H9 (cell line): ENCODE results near the gene ROCK2. TPM values are rescaled to one million over a fixed set of nuclear protein-coding genes. Genes with fewer than 3 reads are reported as not detected.

Experiments
- DNase-seq: peaks from one replicate; pipeline ENCODE4 v3.0.0-alpha.2; 2017
- H2AFZ ChIP-seq: one replicate; pipeline ENCODE4 v1.6.1; 2013; ENCODE audit warnings: mild to moderate bottlenecking, low read length, control low read depth, moderate library complexity
- H2AK5ac ChIP-seq: 2 replicates; pipeline ENCODE4 v1.6.1; 2013; ENCODE audit warnings: low read length, control low read depth, mixed read lengths; ENCODE audit not compliant: insufficient read length
- H2BK120ac ChIP-seq: one replicate; pipeline ENCODE4 v1.6.1; 2013; ENCODE audit warnings: low read depth, mild to moderate bottlenecking, low read length, control low read depth, inconsistent platforms; ENCODE audit not compliant: poor library complexity, severe bottlenecking
- H2BK12ac ChIP-seq: 2 replicates; pipeline ENCODE4 v1.6.1; 2013; ENCODE audit warnings: low read length, control low read depth, mixed read lengths, low read depth; ENCODE audit not compliant: insufficient read length
- H2BK15ac ChIP-seq: 2 replicates; pipeline ENCODE4 v1.6.1; 2013; ENCODE audit warnings: low read depth, low read length, control low read depth
- H2BK20ac ChIP-seq: one replicate; pipeline ENCODE4 v1.6.1; 2013; ENCODE audit warnings: low read depth, mild to moderate bottlenecking, low read length, control low read depth, inconsistent platforms; ENCODE audit not compliant: poor library complexity, severe bottlenecking
- H2BK5ac ChIP-seq: 2 replicates; pipeline ENCODE4 v1.6.1; 2013; ENCODE audit warnings: low read length, control low read depth, mixed read lengths; ENCODE audit not compliant: insufficient read length
- H3K14ac ChIP-seq: 2 replicates; pipeline ENCODE4 v1.6.1; 2013; ENCODE audit warnings: low read length, control low read depth; ENCODE audit not compliant: insufficient read depth
- H3K18ac ChIP-seq: 2 replicates; pipeline ENCODE4 v1.6.1; 2013; ENCODE audit warnings: low read depth, mild to moderate bottlenecking, mixed read lengths, low read length, control low read depth; ENCODE audit not compliant: insufficient read length
- H3K23ac ChIP-seq: 2 replicates; pipeline ENCODE4 v1.6.1; 2013; ENCODE audit warnings: low read length, control low read depth, mixed read lengths, low read depth; ENCODE audit not compliant: insufficient read length
- H3K23me2 ChIP-seq: 2 replicates; pipeline ENCODE4 v1.6.1; 2013; ENCODE audit warnings: low read depth, mild to moderate bottlenecking, mixed read lengths, low read length, control low read depth; ENCODE audit not compliant: insufficient read length, poor library complexity, severe bottlenecking
- H3K27ac ChIP-seq: 2 replicates; pipeline ENCODE4 v1.5.1; 2013; ENCODE audit warnings: low read length, control low read depth, mixed read lengths, low read depth; ENCODE audit not compliant: insufficient read length
- H3K27me3 ChIP-seq: 2 replicates; pipeline ENCODE4 v1.6.1; 2013; ENCODE audit warnings: low read length, control low read depth, inconsistent platforms; ENCODE audit not compliant: insufficient read depth
- H3K4ac ChIP-seq: 2 replicates; pipeline ENCODE4 v1.6.1; 2013; ENCODE audit warnings: low read depth, mild to moderate bottlenecking, control low read depth, inconsistent platforms, low read length, moderate library complexity
- H3K4me1 ChIP-seq: 2 replicates; pipeline ENCODE4 v1.6.1; 2013; ENCODE audit warnings: low read length, control low read depth, inconsistent platforms; ENCODE audit not compliant: insufficient read depth
- H3K4me2 ChIP-seq: 2 replicates; pipeline ENCODE4 v1.6.1; 2013; ENCODE audit warnings: low read length, control low read depth, mixed read lengths; ENCODE audit not compliant: insufficient read length, insufficient read depth
- H3K56ac ChIP-seq: 2 replicates; pipeline ENCODE4 v1.6.1; 2013; ENCODE audit warnings: low read depth, mild to moderate bottlenecking, mixed read lengths, low read length, control low read depth; ENCODE audit not compliant: insufficient read length
- H3K79me1 ChIP-seq: 2 replicates; pipeline ENCODE4 v1.6.1; 2013; ENCODE audit warnings: low read depth, mild to moderate bottlenecking, moderate library complexity, low read length, control low read depth, inconsistent platforms; ENCODE audit not compliant: insufficient read depth, poor library complexity, severe bottlenecking
- H3K79me2 ChIP-seq: 2 replicates; pipeline ENCODE4 v1.6.1; 2013; ENCODE audit warnings: low read length, control low read depth, inconsistent platforms; ENCODE audit not compliant: insufficient read depth
- H3K9ac ChIP-seq: 2 replicates; pipeline ENCODE4 v1.6.1; 2013; ENCODE audit warnings: low read length, control low read depth, mixed read lengths; ENCODE audit not compliant: insufficient read length; ENCODE audit errors: extremely low read depth
- H3K9me3 ChIP-seq: one replicate; pipeline ENCODE4 v1.6.1; 2013; ENCODE audit warnings: low read depth, low read length, inconsistent platforms; ENCODE audit not compliant: control insufficient read depth
- H3T11ph ChIP-seq: one replicate; pipeline ENCODE4 v1.6.1; 2013; ENCODE audit warnings: mild to moderate bottlenecking, low read length, control low read depth, inconsistent platforms
- H4K20me1 ChIP-seq: one replicate; pipeline ENCODE4 v1.6.1; 2013; ENCODE audit not compliant: control insufficient read depth, insufficient read length, insufficient read depth
- H4K5ac ChIP-seq: 2 replicates; pipeline ENCODE4 v1.6.1; 2013; ENCODE audit warnings: low read depth, mild to moderate bottlenecking, mixed read lengths, low read length, control low read depth; ENCODE audit not compliant: insufficient read length
- H4K8ac ChIP-seq: replicated peaks from 2 replicates; pipeline ENCODE4 v1.6.1; 2013; ENCODE audit warnings: low read length, control low read depth, mixed read lengths, low read depth; ENCODE audit not compliant: insufficient read length
- H4K91ac ChIP-seq: 2 replicates; pipeline ENCODE4 v1.6.1; 2013; ENCODE audit warnings: low read depth, mild to moderate bottlenecking, moderate library complexity, mixed read lengths, low read length, control low read depth; ENCODE audit not compliant: insufficient read length
- H3K27ac Mint-ChIP-seq, 3 experiments: 2 replicates in 2 of 3; 3 replicates in 1 of 3; pipeline ENCODE4 v1.8.0; 2020 to 2021; ENCODE audit warnings: mixed read lengths in 3 of 3, mild to moderate bottlenecking in 1 of 3, moderate library complexity in 1 of 3
- H3K27me3 Mint-ChIP-seq: 2 replicates; pipeline ENCODE4 v1.8.0; 2021; ENCODE audit warnings: low read depth, mild to moderate bottlenecking, moderate library complexity, mixed read lengths
- H3K36me3 Mint-ChIP-seq, 3 experiments: 2 replicates in 2 of 3; 3 replicates in 1 of 3; pipeline ENCODE4 v1.8.0; 2020 to 2021; ENCODE audit warnings: low read depth in 3 of 3, mixed read lengths in 3 of 3; ENCODE audit not compliant: insufficient read depth in 1 of 3
- H3K4me1 Mint-ChIP-seq, 2 experiments: 2 replicates each; pipeline ENCODE4 v1.8.0; 2020; ENCODE audit warnings: mixed read lengths in 2 of 2
- H3K4me3 Mint-ChIP-seq, 2 experiments: 2 replicates in 1 of 2; 3 replicates in 1 of 2; pipeline ENCODE4 v1.8.0; 2020 to 2021; ENCODE audit warnings: mild to moderate bottlenecking in 2 of 2, mixed read lengths in 2 of 2, moderate library complexity in 1 of 2
- H3K9me3 Mint-ChIP-seq, 2 experiments: 2 replicates in 1 of 2; 3 replicates in 1 of 2; pipeline ENCODE4 v1.8.0; 2020; ENCODE audit warnings: mild to moderate bottlenecking in 2 of 2, mixed read lengths in 2 of 2, moderate library complexity in 1 of 2
- CTCF ChIP-seq: fragments of 200-600 bp; sonication (generic); conservative IDR thresholded peaks from 3 replicates; pipeline ENCODE4 v1.8.0; 2021; ENCODE audit warnings: antibody characterized with exemption, mild to moderate bottlenecking
- WGBS: extraction: QIAGEN DNeasy Blood & Tissue Kit; methylation state at CpG from one replicate; pipeline ENCODE4 v1.1.7; 2013; ENCODE audit warnings: missing lambda C conversion rate, low lambda C conversion rate, mixed read lengths; ENCODE audit not compliant: insufficient read length; ENCODE audit errors: extremely low coverage; 5-methylcytosine and 5-hydroxymethylcytosine counted together
- total RNA-seq: library from RNA; stranded (reverse); gene quantifications from 2 replicates; pipeline ENCODE4 v1.2.1, GENCODE V29; 2021

Gene ROCK2
- total RNA-seq, 1 experiment from 2014 or later: 33.2 TPM

GRCh38 chr2:11338580-11338979 is 5.9 kb downstream of the ROCK2 start:
- Mint-ChIP-seq H3K9me3 (peaks cover 5 to 8% of the 10 kb centered on the region in 2 experiments; a peak in 4 of 5 replicates), H3K4me3 (no peak overlapping the region), H3K27me3 (no peaks in the 10 kb centered on the region), H3K27ac (no peak overlapping the region), H3K36me3 (peaks cover 2 to 9% (median 9%) of the 10 kb centered on the region in 3 experiments; a peak in 5 of 7 replicates), H3K4me1 (peaks cover 20 to 30% of the 10 kb centered on the region in 2 experiments)
- no peak overlapping the region for H3K23ac ChIP-seq
- H3K9me3 ChIP-seq: no peaks in the 10 kb centered on the region
- no peak overlapping the region for H4K5ac ChIP-seq
- H3K79me1 ChIP-seq: peaks cover 6% of the 10 kb centered on the region
- H3K4ac ChIP-seq: no peak overlapping the region
- no peak overlapping the region for H2BK15ac ChIP-seq
- H4K20me1 ChIP-seq: no peaks in the 10 kb centered on the region
- no peaks in the 10 kb centered on the region for H3K27me3 ChIP-seq
- H4K91ac ChIP-seq: no peak overlapping the region
- H4K8ac ChIP-seq: no peak overlapping the region
- no peak overlapping the region for H3T11ph ChIP-seq
- peaks cover 4% of the 10 kb centered on the region for H3K4me1 ChIP-seq
- no peak overlapping the region for H3K18ac ChIP-seq
- no peak for TF ChIP-seq CTCF
- H2BK12ac ChIP-seq: no peak overlapping the region
- no peak overlapping the region for H3K27ac ChIP-seq
- H3K23me2 ChIP-seq: peaks cover 12% of the 10 kb centered on the region
- no peak overlapping the region for H3K14ac ChIP-seq
- WGBS: no CpG with 5 or more reads among the region's 5 CpGs
- H3K4me2 ChIP-seq: no peak overlapping the region
- H2BK20ac ChIP-seq: no peak overlapping the region
- no peak for DNase-seq
- H3K56ac ChIP-seq: no peak overlapping the region
- no peak overlapping the region for H3K9ac ChIP-seq
- H2AFZ ChIP-seq: no peak overlapping the region
- peaks cover 31% of the 10 kb centered on the region for H3K79me2 ChIP-seq
- no peak overlapping the region for H2BK120ac ChIP-seq
- no peak overlapping the region for H2AK5ac ChIP-seq
- H2BK5ac ChIP-seq: no peak overlapping the region
